Endothelial cell of umbilical vein (primary cell): Measurements from ENCODE around the gene CRY1. TPM values are rescaled to one million over a fixed set of nuclear protein-coding genes. Genes with fewer than 3 reads are reported as not detected.

Source experiments
- BruUV-seq: library from RNA; stranded (reverse); fragments of 400-500 nt; replicated peaks from 2 replicates; lab custom pipeline; 2021; lab: Mats Ljungman, UMichigan
- CTCF ChIA-PET: fragments of 300-600, 350-600 bp; sonication (Branson Sonifier 250); formaldehyde crosslinking; loops from one replicate; lab custom pipeline; 2021; ENCODE audit warnings: antibody characterized with exemption, inconsistent platforms; lab: Charles Lee
- POLR2A ChIA-PET: fragments of 300-600, 350-600 bp; sonication (Branson Sonifier 250); formaldehyde crosslinking; loops from one replicate; lab custom pipeline; 2021; ENCODE audit warnings: antibody characterized with exemption, inconsistent platforms; lab: Charles Lee
- DNase-seq: peaks from one replicate; pipeline ENCODE4 v3.0.0-alpha.2; 2011; ENCODE audit warnings: low read depth, low spot score
- FAIRE-seq: peaks from 2 replicates; lab custom pipeline; 2011; peaks lifted over from hg19 to GRCh38; lab: Jason Lieb, UNC
- H2AFZ ChIP-seq: 2 replicates; pipeline ENCODE4 v1.6.0; 2012; ENCODE audit warnings: low read depth, low read length, control low read depth, inconsistent platforms
- H3K27ac ChIP-seq: 2 replicates; pipeline ENCODE4 v1.5.1; 2011; ENCODE audit warnings: low read depth, mild to moderate bottlenecking, control low read depth, low read length, moderate library complexity; ENCODE audit not compliant: insufficient read depth
- H3K27me3 ChIP-seq, 2 experiments: 2 replicates each; pipeline versions ENCODE4 v1.6.0 to v1.6.1; 2011; ENCODE audit warnings: low read length in 2 of 2, mixed read lengths in 1 of 2; ENCODE audit not compliant: control insufficient read depth in 2 of 2, insufficient read depth in 2 of 2
- H3K36me3 ChIP-seq, 2 experiments: 2 replicates in 1 of 2; 3 replicates in 1 of 2; pipeline ENCODE4 v1.5.1; 2011; ENCODE audit warnings: low read length in 2 of 2, mild to moderate bottlenecking in 1 of 2, moderate library complexity in 1 of 2; ENCODE audit not compliant: control insufficient read depth in 2 of 2, insufficient read depth in 2 of 2; ENCODE audit errors: extremely low read depth in 1 of 2
- H3K4me1 ChIP-seq: 3 replicates; pipeline ENCODE4 v1.5.1; 2011; ENCODE audit warnings: mild to moderate bottlenecking, low read length; ENCODE audit not compliant: control insufficient read depth, insufficient read depth; ENCODE audit errors: extremely low read depth
- H3K4me2 ChIP-seq: 2 replicates; pipeline ENCODE4 v1.6.1; 2011; ENCODE audit warnings: low read length, control low read depth, mixed read lengths; ENCODE audit not compliant: insufficient read depth
- H3K4me3 ChIP-seq, 3 experiments: fragments of 200-600 bp in 1 of 3; sonication (generic), shearing (Covaris generic) in 1 of 3; replicated peaks in 1 of 3; 2 replicates each; pipeline ENCODE4 v1.5.1; 2011 to 2016; ENCODE audit warnings: control low read depth in 3 of 3, low read length in 3 of 3, mild to moderate bottlenecking in 2 of 3, inconsistent platforms in 1 of 3, low read depth in 1 of 3, moderate library complexity in 1 of 3; ENCODE audit not compliant: insufficient read depth in 1 of 3
- H3K79me2 ChIP-seq: 2 replicates; pipeline ENCODE4 v1.6.0; 2012; ENCODE audit warnings: low read length, inconsistent platforms; ENCODE audit not compliant: control insufficient read depth, insufficient read depth
- H3K9ac ChIP-seq: replicated peaks from 2 replicates; pipeline ENCODE3; 2011; ENCODE audit warnings: low read length, control low read depth; ENCODE audit not compliant: insufficient read depth; ENCODE audit errors: extremely low read depth
- H3K9me1 ChIP-seq: replicated peaks from 3 replicates; pipeline ENCODE4 v1.6.0; 2011; ENCODE audit warnings: mild to moderate bottlenecking, low read length; ENCODE audit not compliant: control insufficient read depth, insufficient read depth; ENCODE audit errors: extremely low read depth
- H3K9me3 ChIP-seq: replicated peaks from 2 replicates; pipeline ENCODE4 v1.5.1; 2012; ENCODE audit warnings: low read length, inconsistent platforms; ENCODE audit not compliant: control insufficient read depth, insufficient read depth
- H4K20me1 ChIP-seq: replicated peaks from 2 replicates; pipeline ENCODE3; 2011; ENCODE audit warnings: mild to moderate bottlenecking, low read length; ENCODE audit not compliant: control insufficient read depth, insufficient read depth; ENCODE audit errors: extremely low read depth
- CTCF ChIP-seq, 2 donors: IDR thresholded peaks; 1 replicate in 1 of 2; 2 replicates in 1 of 2; pipeline ENCODE4 v1.5.1; 2011; ENCODE audit warnings: low read length in 2 of 2, mild to moderate bottlenecking in 2 of 2, moderate library complexity in 2 of 2, control low read depth in 1 of 2, inconsistent platforms in 1 of 2, low read depth in 1 of 2; ENCODE audit not compliant: insufficient read depth in 1 of 2; ENCODE audit errors: extremely low read depth in 1 of 2
- EZH2 ChIP-seq: IDR thresholded peaks from 2 replicates; pipeline ENCODE4 v1.6.1; 2012; ENCODE audit warnings: borderline replicate concordance, low read depth, mild to moderate bottlenecking, moderate library complexity, low read length, inconsistent platforms; ENCODE audit not compliant: severe bottlenecking
- FOS ChIP-seq: IDR thresholded peaks from 2 replicates; pipeline ENCODE4 v1.6.1; 2011; ENCODE audit warnings: mild to moderate bottlenecking, low read length, moderate library complexity, borderline replicate concordance; ENCODE audit not compliant: insufficient read depth
- GATA2 ChIP-seq: IDR thresholded peaks from 2 replicates; pipeline ENCODE4 v1.7.0; 2011; ENCODE audit warnings: low read depth, mild to moderate bottlenecking, moderate library complexity, mixed read lengths, low read length; ENCODE audit not compliant: insufficient read length, insufficient read depth
- JUN ChIP-seq: IDR thresholded peaks from 2 replicates; pipeline ENCODE4 v1.6.1; 2011; ENCODE audit warnings: borderline replicate concordance, low read depth; ENCODE audit not compliant: insufficient read length, insufficient read depth
- MAX ChIP-seq: IDR thresholded peaks from 2 replicates; pipeline ENCODE4 v1.6.1; 2011; ENCODE audit not compliant: insufficient read depth, insufficient read length
- MYC ChIP-seq: IDR thresholded peaks from one replicate; pipeline ENCODE4 v1.6.1; 2011; ENCODE audit warnings: mild to moderate bottlenecking, low read depth, low read length
- POLR2A ChIP-seq: IDR thresholded peaks from 2 replicates; pipeline ENCODE4 v1.6.1; 2012; ENCODE audit warnings: low read depth, mild to moderate bottlenecking, control low read depth, low read length
- POLR2AphosphoS5 ChIP-seq: IDR thresholded peaks from 2 replicates; pipeline ENCODE4 v1.6.1; 2012; ENCODE audit warnings: low read depth, mild to moderate bottlenecking, control low read depth, low read length, moderate library complexity; ENCODE audit not compliant: insufficient read depth
- dilution Hi-C: fragments of 300-500 bp; cut with MboI; formaldehyde crosslinking; loops from one replicate; pipeline ENCODE4 v1.15.0; 2019; ENCODE audit warnings: low sequenced_read_pairs; ENCODE audit not compliant: extremely low pct_ligation_motif_present
- intact Hi-C: fragments of 100-400 bp; cut with micrococcal nuclease; formaldehyde crosslinking; loops from one replicate; pipeline ENCODE4 v1.10.0; 2022
- polyA plus RNA-seq, 4 experiments: library from polyadenylated mRNA; depleted of rRNA in 3 of 4; stranded (reverse) in 3 of 4; unstranded in 1 of 4; fragments of >200 nt; gene quantifications; 2 replicates each; pipeline versions ENCODE4 v1.2.1 to v1.2.3, GENCODE V29; 2011 to 2012; ENCODE audit warnings: missing spikeins in 1 of 4
- total RNA-seq: library from RNA; stranded (reverse); gene quantifications from 2 replicates; pipeline ENCODE4 v1.2.3, GENCODE V29; 2021

Gene CRY1
- total and polyA plus RNA-seq, 2 donors (not counting 3 experiments of a cell fraction or from before 2014, with no cell fraction given): 11.4 to 21.0 TPM

GRCh38 chr12:107094183-107094448 lies 767 bp upstream of the CRY1 start:
- intact Hi-C loops: loop anchor here (5.0 to 10.0 kb wide), 6 partner anchors 653 to 1733 kb away; partner anchors contain the start of genes CKAP4, FICD and POLR3B
- H3K4me3 ChIP-seq: peak overlapping the region; percentile 1 to 78 (median 51)
- H4K20me1 ChIP-seq: no peaks in the 10 kb centered on the region
- ChIA-PET POLR2A (interaction anchor here (0.6 to 1.3 kb wide), 3 partner anchors 10 to 665 kb away, joined by 3 to 10 read pairs (median 3); partner anchors contain the start of gene TMEM263), CTCF (interaction anchor here (0.7 to 6.4 kb wide), 4 partner anchors 11 to 138 kb away, joined by 3 to 109 read pairs (median 3); partner anchors contain the start of gene TMEM263)
- H3K9me3 ChIP-seq: no peaks in the 10 kb centered on the region
- H3K36me3 ChIP-seq: no peaks in the 10 kb centered on the region
- TF ChIP-seq GATA2 (peak; percentile 64), POLR2A (peak; percentile 1), FOS (no peak), EZH2 (no peak), CTCF (IDR thresholded peaks at IDR 0.05; ENCODE audit: extremely low read depth in 1 of 2, insufficient read depth in 1 of 2, low read depth in 1 of 2, low read length in 2 of 2) (no peak), MYC (no peak), POLR2AphosphoS5 (peak; percentile 63), MAX (no peak), JUN (no peak)
- peak overlapping the region; percentile 95 for H3K9ac ChIP-seq
- no peak for DNase-seq
- H2AFZ ChIP-seq: peak overlapping the region; percentile 72
- no peak for FAIRE-seq
- H3K4me1 ChIP-seq: peaks cover 20% of the 10 kb centered on the region
- no peaks in the 10 kb centered on the region for H3K9me1 ChIP-seq
- BruUV-seq: no TSS peak
- H3K4me2 ChIP-seq: peak overlapping the region; percentile 41
- H3K27ac ChIP-seq: peak overlapping the region; percentile 94
- no peaks in the 10 kb centered on the region for H3K27me3 ChIP-seq
- H3K79me2 ChIP-seq: peaks cover 16% of the 10 kb centered on the region
- dilution Hi-C loops: no loop called here
